K562 (cell line): ENCODE data around the gene DPF1. TPM values are rescaled to one million over a fixed set of nuclear protein-coding genes. Genes with fewer than 3 reads are reported as not detected.
A peak's percentile ranks its signal among the peaks of the same experiment; 100 is the strongest.

Experiments used
- ATAC-seq: fragments of 200-7000 bp; cut with Tn5 transposase; 3 replicates; pipeline ENCODE4 v1.9.1; 2020; ENCODE audit warnings: moderate library complexity
- BruUV-seq: library from RNA; stranded (reverse); fragments of 400-500 nt; replicated peaks from 2 replicates; lab custom pipeline; 2021; lab: Mats Ljungman, UMichigan
- CTCF ChIA-PET: fragments of 300-600 bp; formaldehyde crosslinking; extraction: SDS; loops from one replicate; lab custom pipeline; 2021; ENCODE audit warnings: low intra/inter-chr PET ratio; lab: Yijun Ruan, JAX
- POLR2A ChIA-PET: fragments of 300-600, 350-650 bp; sonication (Branson Sonifier 250); formaldehyde crosslinking; extraction: SDS; loops from one replicate; lab custom pipeline; 2021; ENCODE audit warnings: antibody characterized with exemption, inconsistent platforms; lab: Yijun Ruan, JAX
- DNase-seq, 4 experiments: peaks; one replicate each; pipeline versions ENCODE4 v3.0.0 to v3.0.0-alpha.2; 2011 to 2018; ENCODE audit warnings: low spot score in 3 of 4, mixed read lengths in 3 of 4; ENCODE audit errors: extremely low read depth in 1 of 4
- FAIRE-seq: peaks from 2 replicates; lab custom pipeline; 2011; peaks lifted over from hg19 to GRCh38; lab: Jason Lieb, UNC
- H2AFZ ChIP-seq: 2 replicates; pipeline ENCODE4 v1.6.0; 2011; ENCODE audit warnings: low read depth, low read length, control low read depth, inconsistent platforms
- H3K27ac ChIP-seq: fragments of 200-600 bp; 3 replicates; pipeline ENCODE4 v1.8.0; 2011; ENCODE audit warnings: low read depth, mild to moderate bottlenecking, control low read depth, inconsistent platforms, low read length, moderate library complexity, mixed read lengths; ENCODE audit errors: extremely low read depth
- H3K27me3 ChIP-seq, 2 experiments: fragments of 300-600 bp in 1 of 2; 2 replicates in 1 of 2; 3 replicates in 1 of 2; pipeline versions ENCODE4 v1.6.0 to v1.8.0; 2011; ENCODE audit warnings: inconsistent platforms in 2 of 2, low read length in 2 of 2, mild to moderate bottlenecking in 1 of 2, mixed read lengths in 1 of 2, moderate library complexity in 1 of 2; ENCODE audit not compliant: control insufficient read depth in 2 of 2, insufficient read depth in 2 of 2
- H3K36me3 ChIP-seq: fragments of 300-600 bp; 3 replicates; pipeline ENCODE4 v1.8.0; 2011; ENCODE audit warnings: mild to moderate bottlenecking, low read length, inconsistent platforms; ENCODE audit not compliant: control insufficient read depth, insufficient read depth
- H3K4me1 ChIP-seq, 2 experiments: fragments of 200-600 bp in 1 of 2; replicated peaks in 1 of 2; 2 replicates in 1 of 2; 3 replicates in 1 of 2; pipeline versions ENCODE4 v1.5.1 to v1.8.0; 2011; ENCODE audit warnings: inconsistent platforms in 2 of 2, low read length in 2 of 2, mild to moderate bottlenecking in 1 of 2, mixed read lengths in 1 of 2, moderate library complexity in 1 of 2; ENCODE audit not compliant: control insufficient read depth in 2 of 2, insufficient read depth in 2 of 2
- H3K4me2 ChIP-seq: 2 replicates; pipeline ENCODE4 v1.6.1; 2011; ENCODE audit warnings: low read length, control low read depth, inconsistent platforms, mixed read lengths; ENCODE audit not compliant: insufficient read depth
- H3K4me3 ChIP-seq: fragments of 200-600 bp; sonication (generic), shearing (Covaris generic); 2 replicates; pipeline ENCODE4 v1.5.1; 2016; ENCODE audit warnings: control low read depth, inconsistent platforms
- H3K79me2 ChIP-seq: fragments of 200-600 bp; 3 replicates; pipeline ENCODE4 v1.8.0; 2011; ENCODE audit warnings: low read length, inconsistent platforms; ENCODE audit not compliant: control insufficient read depth, insufficient read depth
- H3K9ac ChIP-seq, 2 experiments: 2 replicates each; pipeline versions ENCODE4 v1.6.0 to v1.6.1; 2011; ENCODE audit warnings: low read depth in 2 of 2, low read length in 2 of 2, control low read depth in 1 of 2, inconsistent platforms in 1 of 2, mild to moderate bottlenecking in 1 of 2, mixed read lengths in 1 of 2; ENCODE audit not compliant: insufficient read depth in 1 of 2
- H3K9me1 ChIP-seq: one replicate; pipeline ENCODE4 v1.6.0; 2011; ENCODE audit warnings: inconsistent platforms, mild to moderate bottlenecking, low read length, moderate library complexity; ENCODE audit not compliant: control insufficient read depth, insufficient read depth
- H3K9me3 ChIP-seq: replicated peaks from 2 replicates; pipeline ENCODE4 v1.5.1; 2011; ENCODE audit warnings: low read depth, low read length, inconsistent platforms; ENCODE audit not compliant: control insufficient read depth, insufficient read depth
- H4K20me1 ChIP-seq: replicated peaks from 2 replicates; pipeline ENCODE4 v1.6.1; 2011; ENCODE audit warnings: low read length, inconsistent platforms, mixed read lengths; ENCODE audit not compliant: control insufficient read depth, insufficient read depth
- BRD9 ChIP-seq: fragments of 450-650 bp; IDR thresholded peaks from 2 replicates; pipeline ENCODE4 v1.6.1; 2018; ENCODE audit warnings: low read depth; ENCODE audit not compliant: partially characterized antibody
- CSDE1 ChIP-seq, 2 experiments: fragments of 450-650 bp; IDR thresholded peaks; 2 replicates each; pipeline ENCODE4 v1.6.1; 2016; ENCODE audit warnings: mild to moderate bottlenecking in 1 of 2
- EWSR1 ChIP-seq: fragments of 450-650 bp; IDR thresholded peaks from 2 replicates; pipeline ENCODE4 v1.6.1; 2018; ENCODE audit warnings: borderline replicate concordance, mild to moderate bottlenecking, low read depth, moderate library complexity; ENCODE audit not compliant: partially characterized antibody
- HNRNPL ChIP-seq: fragments of 200-400 bp; formaldehyde crosslinking; IDR thresholded peaks from 2 replicates; pipeline ENCODE4 v1.6.1; 2017; ENCODE audit warnings: low read depth, mild to moderate bottlenecking, low read length
- MEIS2 ChIP-seq: fragments of 450-650 bp; IDR thresholded peaks from 2 replicates; pipeline ENCODE4 v1.6.1; 2014; ENCODE audit warnings: mild to moderate bottlenecking; ENCODE audit not compliant: partially characterized antibody
- POLR2G ChIP-seq: fragments of 200-400 bp; formaldehyde crosslinking; IDR thresholded peaks from 2 replicates; pipeline ENCODE4 v1.6.1; 2017; ENCODE audit warnings: low read depth, mild to moderate bottlenecking, antibody characterized with exemption, low read length, moderate library complexity
- RBM39 ChIP-seq: fragments of 200-400 bp; formaldehyde crosslinking; optimal IDR thresholded peaks from 2 replicates; pipeline ENCODE3; 2018; ENCODE audit warnings: low read depth, low read length
- SMC3 ChIP-seq: conservative IDR thresholded peaks from 2 replicates; pipeline ENCODE4 v1.6.1; 2011; ENCODE audit warnings: low read depth, low read length, improper control_type of control experiment; ENCODE audit not compliant: insufficient read depth
- ZBTB11 ChIP-seq, 3 experiments: fragments of 200-800 bp in 1 of 3; fragments of 250-450 bp in 1 of 3; fragments of 450-650 bp in 1 of 3; sonication (Bioruptor Pico) in 1 of 3; sonication (Bioruptor generic) in 1 of 3; formaldehyde crosslinking in 1 of 3; IDR thresholded peaks; 2 replicates each; pipeline versions ENCODE4 v1.6.1 to v1.8.0; 2016 to 2022; ENCODE audit warnings: mild to moderate bottlenecking in 2 of 3, missing genetic modification characterization in 2 of 3, missing compliant biosample characterization in 1 of 3, moderate library complexity in 1 of 3
- ZNF232 ChIP-seq: sonication (generic); formaldehyde crosslinking; IDR thresholded peaks from 2 replicates; pipeline ENCODE4 v1.8.0; 2022; ENCODE audit warnings: mild to moderate bottlenecking, missing genetic modification reagents
- ZNF695 ChIP-seq: fragments of 450-650 bp; formaldehyde crosslinking; IDR thresholded peaks from 2 replicates; pipeline ENCODE4 v1.4.0; 2020; ENCODE audit warnings: mild to moderate bottlenecking, moderate library complexity
- ZNF740 ChIP-seq, 3 experiments: fragments of 200-800 bp in 1 of 3; sonication (Bioruptor generic) in 1 of 3; sonication (generic) in 1 of 3; formaldehyde crosslinking in 1 of 3; IDR thresholded peaks; 2 replicates each; pipeline versions ENCODE4 v1.6.1 to v1.8.0; 2016 to 2022; ENCODE audit warnings: mild to moderate bottlenecking in 2 of 3, missing compliant biosample characterization in 2 of 3, missing genetic modification characterization in 2 of 3, missing genetic modification reagents in 1 of 3
- WGBS: fragments of 100-300 bp; shearing (Covaris generic); methylation state at CpG from one replicate; pipeline ENCODE4 v1.1.6; 2016; ENCODE audit warnings: low coverage, mixed read lengths; ENCODE audit not compliant: insufficient coverage; ENCODE audit errors: missing lambda C conversion rate; 5-methylcytosine and 5-hydroxymethylcytosine counted together
- in situ Hi-C: fragments of 300-500 bp; cut with MboI; formaldehyde crosslinking; loops from 4 replicates; pipeline ENCODE4 v1.15.0; 2018; ENCODE audit warnings: inconsistent platforms, mixed read lengths
- intact Hi-C: fragments of 100-400 bp; cut with micrococcal nuclease; formaldehyde crosslinking; loops from 2 replicates; pipeline ENCODE4 v1.14.2; 2022
- polyA plus RNA-seq, 8 experiments: library from polyadenylated mRNA; depleted of rRNA in 4 of 8; stranded (reverse) in 5 of 8; unstranded in 3 of 8; fragments of >200 nt; fragmentation: Nextera tagmentation in 2 of 8; fragmentation: Illumina TruSeq in 1 of 8; extraction: Ambion mirVana in 2 of 8; extraction: Trizol in 1 of 8; gene quantifications; 2 replicates each; pipeline versions ENCODE4 v1.2.1 to v1.2.3, GENCODE V29; 2011 to 2014; ENCODE audit warnings: inconsistent platforms in 1 of 8, missing spikeins in 1 of 8
- total RNA-seq, 7 experiments: library from RNA; depleted of rRNA in 6 of 7; stranded (reverse); fragments of >200 nt in 6 of 7; fragmentation: Illumina TruSeq in 2 of 7; extraction: Trizol in 2 of 7; gene quantifications; 2 replicates each; pipeline versions ENCODE4 v1.2.1 to v1.2.3, GENCODE V29; 2011 to 2021; ENCODE audit warnings: low replicate concordance in 1 of 7
- TF ChIP-seq, protein P1 (sequence below): sonication (generic); formaldehyde crosslinking; IDR thresholded peaks from 2 replicates; pipeline ENCODE4 v1.8.1; 2023; ENCODE audit warnings: mild to moderate bottlenecking, missing genetic modification reagents

The DPF1 gene
- total and polyA plus RNA-seq, 9 of the 15 experiments (the other 6 are each of a cell fraction or from before 2014, with no cell fraction given): 0.10 to 5.7 (median 3.1) TPM

DNA sequence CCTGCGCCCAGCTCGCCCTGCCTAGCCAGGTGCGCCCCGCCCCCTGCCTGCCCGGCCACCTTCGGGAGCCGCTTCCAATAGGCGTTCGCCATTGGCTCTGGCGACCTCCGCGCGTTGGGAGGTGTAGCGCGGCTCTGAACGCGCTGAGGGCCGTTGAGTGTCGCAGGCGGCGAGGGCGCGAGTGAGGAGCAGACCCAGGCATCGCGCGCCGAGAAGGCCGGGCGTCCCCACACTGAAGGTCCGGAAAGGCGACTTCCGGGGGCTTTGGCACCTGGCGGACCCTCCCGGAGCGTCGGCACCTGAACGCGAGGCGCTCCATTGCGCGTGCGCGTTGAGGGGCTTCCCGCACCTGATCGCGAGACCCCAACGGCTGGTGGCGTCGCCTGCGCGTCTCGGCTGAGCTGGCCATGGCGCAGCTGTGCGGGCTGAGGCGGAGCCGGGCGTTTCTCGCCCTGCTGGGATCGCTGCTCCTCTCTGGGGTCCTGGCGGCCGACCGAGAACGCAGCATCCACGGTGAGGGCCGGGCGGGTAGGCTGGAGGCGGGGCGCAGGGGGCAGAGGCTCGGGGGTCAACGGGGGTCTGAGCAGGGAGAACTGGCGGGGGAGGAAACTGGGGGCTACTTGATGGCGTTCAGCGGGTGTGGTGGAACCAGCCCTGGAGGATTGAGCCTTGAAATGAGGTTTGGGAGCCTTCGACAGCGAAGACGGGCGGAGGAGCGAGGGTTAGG is 40.6 kb upstream of the DPF1 start, which contains the start of gene SPINT2:
TSS of gene SPINT2 (plus strand) at position 88 of the 727 bp plus-strand sequence. CDS start at position 408, 320 bp downstream.
- CTCF ChIA-PET: no interaction called here
- Histone ChIP-seq H3K4me2 (no peak within 1 kb of the TSS), H3K27me3 (no peaks in the 10 kb centered on the region)
- 97% methylated on average over 13 of the region's 78 CpGs for WGBS
- TF ChIP-seq EWSR1: no peak
- no peak for TF ChIP-seq RBM39
- TF ChIP-seq MEIS2: no peak
- TF ChIP-seq ZBTB11 (CRISPR knock-in tag; IDR thresholded peaks at IDR 0.05): peak in 1 of 3 experiments; percentile 72; a peak in 1 of 6 replicates
- no peak for TF ChIP-seq ZNF740 (CRISPR knock-in tag; IDR thresholded peaks at IDR 0.05)
- no peak for TF ChIP-seq ZNF740 (tag; IDR thresholded peaks at IDR 0.05)
- TF ChIP-seq HNRNPL: 0 out of 2 replicates have a peak, but pooled peaks have one; percentile 36
- TF ChIP-seq CSDE1 (IDR thresholded peaks at IDR 0.05): no peak
- TF ChIP-seq, protein P1, sequence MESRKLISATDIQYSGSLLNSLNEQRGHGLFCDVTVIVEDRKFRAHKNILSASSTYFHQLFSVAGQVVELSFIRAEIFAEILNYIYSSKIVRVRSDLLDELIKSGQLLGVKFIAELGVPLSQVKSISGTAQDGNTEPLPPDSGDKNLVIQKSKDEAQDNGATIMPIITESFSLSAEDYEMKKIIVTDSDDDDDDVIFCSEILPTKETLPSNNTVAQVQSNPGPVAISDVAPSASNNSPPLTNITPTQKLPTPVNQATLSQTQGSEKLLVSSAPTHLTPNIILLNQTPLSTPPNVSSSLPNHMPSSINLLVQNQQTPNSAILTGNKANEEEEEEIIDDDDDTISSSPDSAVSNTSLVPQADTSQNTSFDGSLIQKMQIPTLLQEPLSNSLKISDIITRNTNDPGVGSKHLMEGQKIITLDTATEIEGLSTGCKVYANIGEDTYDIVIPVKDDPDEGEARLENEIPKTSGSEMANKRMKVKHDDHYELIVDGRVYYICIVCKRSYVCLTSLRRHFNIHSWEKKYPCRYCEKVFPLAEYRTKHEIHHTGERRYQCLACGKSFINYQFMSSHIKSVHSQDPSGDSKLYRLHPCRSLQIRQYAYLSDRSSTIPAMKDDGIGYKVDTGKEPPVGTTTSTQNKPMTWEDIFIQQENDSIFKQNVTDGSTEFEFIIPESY (CRISPR knock-in tag): peak; percentile 84
- TF ChIP-seq SMC3: no peak
- no peak for TF ChIP-seq BRD9
- no peak for TF ChIP-seq ZNF232 (CRISPR knock-in tag)
- TF ChIP-seq POLR2G: 0 out of 2 replicates have a peak, but pooled peaks have one; percentile 20
- no peak for TF ChIP-seq ZNF695 (CRISPR knock-in tag)
- TF ChIP-seq, all 486 proteins: peak for 4
- intact Hi-C loops: no loop called here
- H3K4me3 ChIP-seq: no peak within 1 kb of the TSS
- in situ Hi-C loops: no loop called here
- H2AFZ ChIP-seq: peak within 1 kb of the TSS; percentile 72
- H3K79me2 ChIP-seq: no peaks in the 10 kb centered on the region
- H3K9me3 ChIP-seq: no peaks in the 10 kb centered on the region
- no peak for FAIRE-seq
- H3K9me1 ChIP-seq: no peaks in the 10 kb centered on the region
- POLR2A ChIA-PET: interaction anchor here (1.5 kb wide), 1 partner anchor 18 kb away, joined by 4 read pairs; no protein-coding TSS in a partner anchor
- H3K36me3 ChIP-seq: no peaks in the 10 kb centered on the region
- H4K20me1 ChIP-seq: no peaks in the 10 kb centered on the region
- H3K27ac ChIP-seq: no peak within 1 kb of the TSS; the same call in 1 of the 3 replicates
- ATAC-seq: no peak
- no TSS peak for BruUV-seq
- peak within 1 kb of the TSS; percentile 19 to 21; a peak in 2 of 4 replicates for H3K9ac ChIP-seq
- DNase-seq: no peak
- H3K4me1 ChIP-seq: peaks cover 31 to 44% of the 10 kb centered on the region in 2 experiments; a peak in 4 of 5 replicates
